Sigmoid colon (tissue), 7 donors: Measurements from ENCODE around the gene DNASE1L2. TPM values are rescaled to one million over a fixed set of nuclear protein-coding genes. Genes with fewer than 3 reads are reported as not detected.
"Not testable (repeated sequence)": the region's sequence is repeated elsewhere in the genome, so short reads cannot be mapped to it uniquely, and the experiment has no call there.

Experiments used
- DNase-seq: peaks from one replicate; pipeline ENCODE4 v3.0.0-alpha.2; 2019
- H3K27ac ChIP-seq, 4 donors: fragments of 200-600 bp; sonication (generic); one replicate each; pipeline ENCODE4 v1.5.1; 2016 to 2019; ENCODE audit warnings: mild to moderate bottlenecking in 1 of 4
- H3K27me3 ChIP-seq, 3 donors: fragments of 200-600 bp; sonication (generic); one replicate each; pipeline ENCODE4 v1.5.1; 2019; ENCODE audit warnings: mild to moderate bottlenecking in 1 of 3
- H3K36me3 ChIP-seq, 4 donors: fragments of 200-600 bp; sonication (generic); one replicate each; pipeline ENCODE4 v1.5.1; 2016 to 2019
- H3K4me1 ChIP-seq, 4 donors: fragments of 200-600 bp; sonication (generic); one replicate each; pipeline ENCODE4 v1.5.1; 2017 to 2019
- H3K4me3 ChIP-seq, 4 donors: fragments of 200-600 bp; sonication (generic); one replicate each; pipeline ENCODE4 v1.5.1; 2017 to 2019; ENCODE audit warnings: mild to moderate bottlenecking in 2 of 4, moderate library complexity in 1 of 4
- H3K9me3 ChIP-seq, 4 donors: fragments of 200-600 bp in 3 of 4; sonication (generic) in 3 of 4; one replicate each; pipeline versions ENCODE4 v1.5.1 to v1.6.1; 2013 to 2019
- CTCF ChIP-seq, 4 experiments: fragments of 450-650 bp in 3 of 4; fragments of 200-600 bp in 1 of 4; IDR thresholded peaks; one replicate each; pipeline ENCODE4 v1.5.1; 2016 to 2019; ENCODE audit warnings: antibody characterized with exemption in 4 of 4, mild to moderate bottlenecking in 3 of 4, moderate library complexity in 2 of 4
- EP300 ChIP-seq, 4 donors: sonication (generic); formaldehyde crosslinking; IDR thresholded peaks; one replicate each; pipeline ENCODE4 v1.6.1; 2017; ENCODE audit warnings: antibody characterized with exemption in 4 of 4
- POLR2A ChIP-seq, 2 donors: fragments of 450-650 bp; IDR thresholded peaks; one replicate each; pipeline ENCODE4 v1.6.1; 2016; ENCODE audit warnings: antibody characterized with exemption in 2 of 2, mild to moderate bottlenecking in 2 of 2, moderate library complexity in 2 of 2
- POLR2AphosphoS5 ChIP-seq, 4 donors: sonication (generic); formaldehyde crosslinking; IDR thresholded peaks; one replicate each; pipeline ENCODE4 v1.6.1; 2017; ENCODE audit warnings: antibody characterized with exemption in 4 of 4
- WGBS, 2 donors: extraction: QIAGEN DNeasy Blood & Tissue Kit; methylation state at CpG; one replicate each; pipeline ENCODE4 v1.1.7; 2013; 5-methylcytosine and 5-hydroxymethylcytosine counted together
- intact Hi-C: fragments of 100-400 bp; cut with DNase I; formaldehyde crosslinking; loops from one replicate; pipeline ENCODE4 v1.15.1; 2023
- polyA plus RNA-seq, 3 donors: library from polyadenylated mRNA; stranded (reverse); fragments of 200-250 nt; gene quantifications; one replicate each; pipeline ENCODE4 v1.2.3, GENCODE V29; 2013
- total RNA-seq, 4 donors: library from RNA; depleted of rRNA; stranded (reverse); fragments of >200 nt; gene quantifications; one replicate each; pipeline ENCODE4 v1.1.0, GENCODE V29; 2016
- donor health status: healthy with polysubstance abuse.
- donor health status: Bipolar disorder and iron deficiency.
- donor health status: healthy.

DNASE1L2 gene
- total and polyA plus RNA-seq, 7 donors, result 0.36 to 0.93 (median 0.82) TPM; not detected in 3

- Histone ChIP-seq H3K27ac (no peak overlapping the region), H3K27me3 (no peaks in the 10 kb centered on the region), H3K4me1 (peaks cover 0 to 7% (median under 1%) of the 10 kb centered on the region in 4 donors), H3K9me3 (no peaks in the 10 kb centered on the region), H3K36me3 (peaks cover 34 to 92% (median 72%) of the 10 kb centered on the region in 4 donors), H3K4me3 (no peak overlapping the region)
- intact Hi-C loops, result no loop called here
- no peak for DNase-seq
- 66 to 87% methylated on average over 8 of the region's 8 CpGs for WGBS, 2 donors
- TF ChIP-seq CTCF (IDR thresholded peaks at IDR 0.05), result no peak
- no peak for TF ChIP-seq EP300 (IDR thresholded peaks at IDR 0.05)
- TF ChIP-seq POLR2AphosphoS5 (IDR thresholded peaks at IDR 0.05), result no peak
- TF ChIP-seq POLR2A (IDR thresholded peaks at IDR 0.05), result no peak
These were observed 24.0 kb downstream of the DNASE1L2 start for GRCh38 chr16:2260250-2260649.

- H3K4me3 ChIP-seq, intact Hi-C loops, H3K9me3 ChIP-seq, DNase-seq, H3K27ac ChIP-seq, H3K27me3 ChIP-seq: not testable (repeated sequence)
- Histone ChIP-seq H3K4me1 (peaks cover 0 to 26% (median 19%) of the 10 kb centered on the region in 4 donors), H3K36me3 (peaks cover 14 to 64% (median 47%) of the 10 kb centered on the region in 4 donors)
- 81 to 89% methylated on average over 14 of the region's 14 CpGs for WGBS, 2 donors
These were observed 26.8 kb downstream of the DNASE1L2 start for GRCh38 chr16:2263026-2263425.

GRCh38 chr16:2266887-2267286, 30.6 kb downstream of the DNASE1L2 start:
- Histone ChIP-seq H3K4me3 (peak overlapping the region; percentile 70 to 90 (median 78)), H3K4me1 (peaks cover 0 to 51% (median 35%) of the 10 kb centered on the region in 4 donors), H3K36me3 (peaks cover 1 to 26% (median 17%) of the 10 kb centered on the region in 4 donors), H3K27ac (peak overlapping the region in 3 of 4 donors; percentile 87 to 97 (median 95))
- H3K9me3 ChIP-seq, H3K27me3 ChIP-seq, DNase-seq: not testable (repeated sequence)
- WGBS, 2 donors, result 1 to 7% methylated on average over 11 of the region's 12 CpGs
- intact Hi-C loops, result loop anchor here (5.0 kb wide), 3 partner anchors 45 to 960 kb away; partner anchors contain the start of genes E4F1 and UBE2I

- intact Hi-C loops, result loop anchor here (5.0 kb wide), 3 partner anchors 45 to 960 kb away; partner anchors contain the start of genes E4F1 and UBE2I
- WGBS, 2 donors, result 0 to 1% methylated on average over 54 of the region's 54 CpGs
- peaks cover 0 to 52% (median 35%) of the 10 kb centered on the region in 4 donors for H3K4me1 ChIP-seq
These were observed 31.3 kb downstream of the DNASE1L2 start for GRCh38 chr16:2267505-2267912.

GRCh38 chr16:2267913-2268666, 31.8 kb downstream of the DNASE1L2 start, which contains the start of gene RNPS1:
TSS of gene RNPS1 (minus strand) at chr16:2268126. CDS start at chr16:2264643, 3,483 bp downstream.
- 2% methylated on average over 88 of the region's 88 CpGs for WGBS, 2 donors
- intact Hi-C loops, result loop anchor here (1.0 to 5.0 kb wide), 4 partner anchors 17 to 961 kb away; partner anchors contain the start of genes E4F1, ECI1 and UBE2I
- DNase-seq, result peak; percentile 98

More at GRCh38 chr16:2267505-2267912, 31.3 kb downstream of the DNASE1L2 start:
- not testable (repeated sequence) for H3K9me3 ChIP-seq, DNase-seq, H3K27me3 ChIP-seq
- Histone ChIP-seq H3K36me3 (peaks cover 0 to 20% (median 10%) of the 10 kb centered on the region in 4 donors), H3K27ac (peak overlapping the region; percentile 87 to 98 (median 96)), H3K4me3 (peak overlapping the region; percentile 70 to 90 (median 78))

More at GRCh38 chr16:2267913-2268666, 31.8 kb downstream of the DNASE1L2 start, which contains the start of gene RNPS1:
- H3K4me1 ChIP-seq, result peaks cover 0 to 52% (median 35%) of the 10 kb centered on the region in 4 donors
- H3K9me3 ChIP-seq, result no peaks in the 10 kb centered on the region
- peak within 1 kb of the TSS; percentile 87 to 98 (median 96) for H3K27ac ChIP-seq
- peaks cover 0 to 14% (median 5%) of the 10 kb centered on the region in 4 donors for H3K36me3 ChIP-seq
- no peaks in the 10 kb centered on the region for H3K27me3 ChIP-seq
- TF ChIP-seq POLR2AphosphoS5 (IDR thresholded peaks at IDR 0.05), result peak; percentile 99 to 100 (median 99)
- peak in 2 of 4 donors; percentile 33 to 43 for TF ChIP-seq EP300 (IDR thresholded peaks at IDR 0.05)
- no peak for TF ChIP-seq CTCF (IDR thresholded peaks at IDR 0.05)
- peak; percentile 98 to 99 for TF ChIP-seq POLR2A (IDR thresholded peaks at IDR 0.05)
- H3K4me3 ChIP-seq, result peak within 1 kb of the TSS; percentile 70 to 90 (median 78)
